Thyroid gland (tissue), 4 donors: ENCODE results near the gene CHST9. TPM values are rescaled to one million over a fixed set of nuclear protein-coding genes. Genes with fewer than 3 reads are reported as not detected.

ENCODE experiments used
- DNase-seq, 2 donors: peaks; one replicate each; pipeline ENCODE4 v3.0.0-alpha.2; 2019
- H3K27ac ChIP-seq, 3 donors: fragments of 200-600 bp; sonication (generic); 1 replicate in 2 of 3; 2 replicates in 1 of 3; pipeline ENCODE4 v1.5.1; 2016 to 2019; ENCODE audit warnings: mild to moderate bottlenecking in 1 of 3, moderate library complexity in 1 of 3
- H3K27me3 ChIP-seq: fragments of 200-600 bp; sonication (generic); one replicate; pipeline ENCODE4 v1.5.1; 2019
- H3K36me3 ChIP-seq, 2 donors: fragments of 200-600 bp; sonication (generic); one replicate each; pipeline ENCODE4 v1.5.1; 2016 to 2019
- H3K4me1 ChIP-seq, 2 donors: fragments of 200-600 bp; sonication (generic); one replicate each; pipeline ENCODE4 v1.5.1; 2017 to 2019
- H3K4me3 ChIP-seq, 3 donors: fragments of 200-600 bp; sonication (generic); replicated peaks in 1 of 3; 1 replicate in 2 of 3; 2 replicates in 1 of 3; pipeline ENCODE4 v1.5.1; 2016; ENCODE audit warnings: mild to moderate bottlenecking in 1 of 3
- H3K9me3 ChIP-seq: fragments of 200-600 bp; sonication (generic); one replicate; pipeline ENCODE4 v1.5.1; 2017
- POLR2A ChIP-seq, 2 donors: fragments of 450-650 bp; IDR thresholded peaks; one replicate each; pipeline ENCODE4 v1.6.1; 2017; ENCODE audit warnings: antibody characterized with exemption in 2 of 2, mild to moderate bottlenecking in 2 of 2, moderate library complexity in 1 of 2
- WGBS, 2 donors: methylation state at CpG; one replicate each; pipeline ENCODE4 v1.1.5; 2017; 5-methylcytosine and 5-hydroxymethylcytosine counted together
- intact Hi-C: fragments of 100-400 bp; cut with DNase I; formaldehyde crosslinking; loops from one replicate; pipeline ENCODE4 v1.15.1; 2023
- total RNA-seq, 4 donors: library from RNA; depleted of rRNA; stranded (reverse); fragments of >200 nt; gene quantifications; one replicate each; pipeline ENCODE4 v1.2.3, GENCODE V29; 2016
- TF ChIP-seq, protein P1 (sequence below), 6 experiments: fragments of 200-600 bp in 3 of 6; fragments of 450-650 bp in 3 of 6; sonication (generic) in 3 of 6; IDR thresholded peaks; one replicate each; pipeline ENCODE4 v1.5.1; 2016 to 2019; ENCODE audit warnings: antibody characterized with exemption in 6 of 6, mild to moderate bottlenecking in 2 of 6, inconsistent platforms in 1 of 6, moderate library complexity in 1 of 6

The CHST9 gene
- total RNA-seq, 4 donors from 2014 or later = under 0.01 to 0.13 (median 0.05) TPM; not detected in 1

DNA sequence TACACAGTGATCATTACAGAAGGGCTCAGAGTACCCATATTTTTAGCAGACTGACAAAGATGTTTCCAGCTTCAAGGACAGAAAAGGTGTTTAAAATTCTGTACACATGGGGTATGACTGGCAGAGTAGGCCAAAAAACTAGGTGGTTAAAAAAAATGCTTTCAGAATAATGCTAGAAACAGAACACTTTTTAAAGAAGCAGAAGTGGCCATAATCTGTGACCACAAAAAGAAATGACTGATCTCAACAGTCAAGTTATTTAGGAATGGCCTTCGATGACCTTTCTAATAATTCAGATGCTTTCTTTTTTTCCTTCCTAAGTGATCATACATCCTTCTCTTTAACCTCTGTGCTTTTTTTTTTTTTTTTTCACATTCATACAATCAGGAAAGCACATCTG is 315.5 kb downstream of the CHST9 start:
- H3K9me3 ChIP-seq = no peaks in the 10 kb centered on the region
- H3K4me3 ChIP-seq = no peak overlapping the region
- H3K4me1 ChIP-seq = peaks cover 16 to 34% of the 10 kb centered on the region in 2 donors
- WGBS, 2 donors = 88 to 90% methylated on average over 1 of the region's 1 CpG
- no peak overlapping the region for H3K27ac ChIP-seq
- intact Hi-C loops = no loop called here
- TF ChIP-seq POLR2A (IDR thresholded peaks at IDR 0.05) = no peak
- TF ChIP-seq, protein P1, sequence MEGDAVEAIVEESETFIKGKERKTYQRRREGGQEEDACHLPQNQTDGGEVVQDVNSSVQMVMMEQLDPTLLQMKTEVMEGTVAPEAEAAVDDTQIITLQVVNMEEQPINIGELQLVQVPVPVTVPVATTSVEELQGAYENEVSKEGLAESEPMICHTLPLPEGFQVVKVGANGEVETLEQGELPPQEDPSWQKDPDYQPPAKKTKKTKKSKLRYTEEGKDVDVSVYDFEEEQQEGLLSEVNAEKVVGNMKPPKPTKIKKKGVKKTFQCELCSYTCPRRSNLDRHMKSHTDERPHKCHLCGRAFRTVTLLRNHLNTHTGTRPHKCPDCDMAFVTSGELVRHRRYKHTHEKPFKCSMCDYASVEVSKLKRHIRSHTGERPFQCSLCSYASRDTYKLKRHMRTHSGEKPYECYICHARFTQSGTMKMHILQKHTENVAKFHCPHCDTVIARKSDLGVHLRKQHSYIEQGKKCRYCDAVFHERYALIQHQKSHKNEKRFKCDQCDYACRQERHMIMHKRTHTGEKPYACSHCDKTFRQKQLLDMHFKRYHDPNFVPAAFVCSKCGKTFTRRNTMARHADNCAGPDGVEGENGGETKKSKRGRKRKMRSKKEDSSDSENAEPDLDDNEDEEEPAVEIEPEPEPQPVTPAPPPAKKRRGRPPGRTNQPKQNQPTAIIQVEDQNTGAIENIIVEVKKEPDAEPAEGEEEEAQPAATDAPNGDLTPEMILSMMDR (IDR thresholded peaks at IDR 0.05) = no peak
- H3K27me3 ChIP-seq = no peaks in the 10 kb centered on the region
- no peaks in the 10 kb centered on the region for H3K36me3 ChIP-seq
- DNase-seq = no peak

DNA sequence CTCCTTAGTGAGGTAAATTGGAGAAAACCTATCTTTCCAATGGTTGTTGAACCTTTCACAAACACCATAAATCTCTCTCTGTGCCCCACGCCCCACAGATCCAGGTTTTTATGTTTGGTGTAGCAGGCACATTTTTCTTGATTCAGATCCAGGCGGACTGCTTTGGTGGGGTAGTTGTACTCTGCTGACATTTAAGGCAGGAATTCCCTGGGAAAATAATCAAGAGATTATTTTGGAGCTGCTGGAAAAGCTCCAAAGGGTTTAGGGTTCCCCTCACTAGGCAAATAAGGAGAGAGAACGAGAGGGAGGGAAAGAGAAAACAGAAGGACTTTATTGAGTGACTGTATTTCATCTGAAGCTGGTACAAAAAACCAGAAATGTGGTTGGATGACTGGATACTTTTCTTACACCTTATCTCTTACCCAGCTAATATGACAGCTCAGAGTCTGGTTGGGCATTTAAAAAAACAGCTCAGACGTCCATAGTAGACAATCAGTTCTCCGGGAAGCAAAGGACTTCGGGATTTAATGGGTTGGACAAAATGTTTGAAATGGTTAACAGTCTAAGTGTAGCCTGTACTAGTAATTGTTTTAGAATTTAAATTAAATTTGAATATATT is 316.0 kb downstream of the CHST9 start:
- H3K27me3 ChIP-seq = no peaks in the 10 kb centered on the region
- intact Hi-C loops = no loop called here
- no peaks in the 10 kb centered on the region for H3K36me3 ChIP-seq
- H3K4me3 ChIP-seq = no peak overlapping the region
- peaks cover 19 to 40% of the 10 kb centered on the region in 2 donors for H3K4me1 ChIP-seq
- no peaks in the 10 kb centered on the region for H3K9me3 ChIP-seq
- no peak for DNase-seq
- no peak overlapping the region for H3K27ac ChIP-seq
- WGBS, 2 donors = 68 to 78% methylated on average over 6 of the region's 6 CpGs
- TF ChIP-seq, protein P1 (IDR thresholded peaks at IDR 0.05) = no peak
- TF ChIP-seq POLR2A (IDR thresholded peaks at IDR 0.05) = no peak

DNA sequence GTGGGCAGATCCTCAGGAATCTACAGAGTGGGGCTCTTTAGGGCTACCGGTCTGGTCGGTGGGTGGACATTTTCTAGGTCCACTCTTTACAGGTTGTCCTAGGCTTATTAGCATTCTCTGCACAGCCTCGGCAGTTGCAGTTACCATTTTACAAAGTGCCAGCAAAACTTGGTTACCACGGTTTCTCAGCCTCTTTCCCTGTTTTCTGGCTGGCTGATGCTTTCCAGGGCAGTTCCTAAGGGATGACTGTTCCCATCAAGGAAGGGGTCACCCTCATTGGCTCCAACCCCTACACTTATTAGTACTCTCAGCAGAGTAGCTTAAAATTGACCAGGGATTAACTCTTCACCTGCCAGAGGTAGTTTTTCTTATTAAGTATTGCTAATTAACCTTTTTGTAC is 317.6 kb downstream of the CHST9 start:
- Histone ChIP-seq H3K36me3 (no peaks in the 10 kb centered on the region), H3K9me3 (no peaks in the 10 kb centered on the region), H3K4me3 (no peak overlapping the region), H3K27me3 (no peaks in the 10 kb centered on the region), H3K27ac (peak overlapping the region in 2 of 3 donors; percentile 46 to 51), H3K4me1 (peaks cover 25 to 47% of the 10 kb centered on the region in 2 donors)
- 25 to 49% methylated on average over 4 of the region's 4 CpGs for WGBS, 2 donors
- DNase-seq = no peak
- no peak for TF ChIP-seq POLR2A (IDR thresholded peaks at IDR 0.05)
- TF ChIP-seq, protein P1 (IDR thresholded peaks at IDR 0.05) = no peak
- intact Hi-C loops = no loop called here

DNA sequence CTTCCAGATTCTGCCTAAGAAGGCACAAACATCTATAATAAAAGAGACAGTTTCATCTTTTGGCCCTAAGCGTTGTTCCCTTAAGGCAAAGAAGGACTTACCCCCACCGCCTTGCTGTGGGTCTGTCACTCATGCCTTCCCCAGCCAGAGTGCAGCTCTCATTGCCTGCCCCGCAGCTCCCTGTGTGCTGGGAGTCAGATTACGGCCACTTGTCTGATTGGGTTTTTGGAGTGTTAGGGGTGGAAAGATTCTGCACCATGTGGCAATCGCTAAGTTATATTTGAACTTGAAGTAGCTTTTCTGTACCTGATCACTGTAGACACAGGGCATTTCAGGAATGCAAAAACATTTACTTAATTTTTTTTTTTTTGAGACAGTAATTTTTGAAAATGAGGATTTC is 319.6 kb downstream of the CHST9 start, which contains the start of gene AQP4:
TSS of gene AQP4 (minus strand) at position 151 of the 400 bp plus-strand sequence. CDS start at position 133, 18 bp downstream.
- no peaks in the 10 kb centered on the region for H3K36me3 ChIP-seq
- no peaks in the 10 kb centered on the region for H3K9me3 ChIP-seq
- peaks cover 25 to 47% of the 10 kb centered on the region in 2 donors for H3K4me1 ChIP-seq
- no peaks in the 10 kb centered on the region for H3K27me3 ChIP-seq
- H3K27ac ChIP-seq = peak within 1 kb of the TSS; percentile 57 to 87 (median 74)
- TF ChIP-seq POLR2A (IDR thresholded peaks at IDR 0.05) = peak; percentile 43 to 84
- TF ChIP-seq, protein P1 (IDR thresholded peaks at IDR 0.05) = no peak
- WGBS, 2 donors = 15 to 22% methylated on average over 5 of the region's 5 CpGs
- peak; percentile 79 to 86 for DNase-seq
- H3K4me3 ChIP-seq = peak within 1 kb of the TSS in 1 of 3 donors; percentile 37
- intact Hi-C loops = no loop called here

DNA sequence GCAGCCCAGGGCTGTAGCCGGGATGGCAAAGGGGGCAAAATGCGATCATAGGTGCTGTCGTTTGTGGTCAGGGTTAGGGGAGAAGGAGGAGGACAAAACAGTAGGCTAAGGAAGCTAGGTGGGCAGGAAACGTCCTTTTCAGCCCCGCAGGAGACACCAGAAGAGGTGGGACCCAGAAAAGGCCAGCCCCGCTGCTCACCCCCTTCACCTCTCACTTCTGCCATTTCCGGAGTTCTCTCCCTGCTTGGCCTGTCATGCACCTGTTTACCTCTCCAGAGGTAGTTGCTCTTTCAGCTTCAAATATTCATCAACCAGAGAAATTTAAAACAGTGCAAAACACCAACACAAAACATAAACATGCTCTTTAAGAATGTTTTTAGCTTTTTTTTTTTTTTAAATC is 320.4 kb downstream of the CHST9 start:
- peak overlapping the region; percentile 57 to 87 (median 74) for H3K27ac ChIP-seq
- peak overlapping the region in 1 of 3 donors; percentile 37 for H3K4me3 ChIP-seq
- intact Hi-C loops = no loop called here
- no peaks in the 10 kb centered on the region for H3K36me3 ChIP-seq
- no peaks in the 10 kb centered on the region for H3K27me3 ChIP-seq
- H3K9me3 ChIP-seq = no peaks in the 10 kb centered on the region
- TF ChIP-seq, protein P1 (IDR thresholded peaks at IDR 0.05) = no peak
- peak in 1 of 2 donors; percentile 10 for TF ChIP-seq POLR2A (IDR thresholded peaks at IDR 0.05)
- peaks cover 25 to 47% of the 10 kb centered on the region in 2 donors for H3K4me1 ChIP-seq
- WGBS, 2 donors = 31 to 42% methylated on average over 7 of the region's 7 CpGs
- peak; percentile 40 to 63 for DNase-seq
